ENCODE measurements around the gene MAPRE2.
"Not testable (repeated sequence)": the region's sequence is repeated elsewhere in the genome, so short reads cannot be mapped to it uniquely, and the experiment has no call there.

Gene MAPRE2

DNA sequence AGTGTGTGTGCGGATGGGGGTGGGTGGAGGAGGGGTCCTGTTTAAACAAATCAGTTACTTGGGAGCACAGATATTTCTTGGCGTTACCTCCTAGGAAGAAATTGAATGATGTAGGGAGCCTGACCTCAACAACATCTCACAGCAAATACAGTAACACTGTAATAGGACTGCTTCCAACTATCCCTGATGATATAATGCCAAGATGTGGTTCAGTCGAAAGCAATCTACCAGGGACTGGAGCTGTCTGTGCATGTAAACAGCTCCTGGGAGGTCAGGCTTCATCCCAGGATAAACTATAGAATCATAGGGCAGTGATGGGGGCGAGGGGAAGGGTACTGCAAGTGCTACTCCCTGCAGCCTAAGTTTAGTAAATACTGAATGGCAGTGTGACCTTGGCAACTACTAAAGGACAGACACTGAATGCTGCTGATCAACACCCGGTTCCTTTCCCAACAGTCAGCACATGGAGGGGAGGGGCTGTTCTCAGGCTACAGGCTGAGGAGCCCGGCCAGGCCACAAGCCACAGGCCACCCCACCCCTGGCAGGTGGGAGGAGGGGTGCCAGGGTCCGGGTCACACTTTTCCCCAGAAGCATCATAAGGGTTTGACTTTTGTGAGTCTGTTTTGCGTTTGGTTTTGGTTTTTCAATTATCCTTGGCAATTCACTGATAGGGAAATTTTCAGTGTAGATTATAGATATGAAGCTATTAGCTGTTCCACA lies 114.3 kb downstream of the MAPRE2 start:
- DNase-seq (ENCODE audit: low read depth): no peak

DNA sequence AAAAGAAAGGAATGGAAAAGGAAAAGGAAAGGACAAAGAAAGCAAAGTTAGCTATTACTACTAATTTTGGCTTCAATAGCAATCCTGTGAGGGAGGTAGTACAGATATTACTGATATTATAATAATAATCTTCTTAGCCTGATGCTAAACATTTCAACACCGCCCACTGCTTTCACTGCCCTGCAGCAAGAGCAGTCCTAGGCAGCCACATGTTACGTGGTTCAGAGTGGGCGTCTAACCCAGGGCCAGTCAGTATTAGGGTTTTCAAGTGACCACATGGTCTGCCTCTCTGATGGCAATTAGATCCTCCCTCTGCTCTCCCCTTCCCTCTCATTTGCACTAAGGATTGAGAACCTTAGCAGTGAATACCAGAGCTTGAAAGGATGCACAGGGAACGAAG lies 116.0 kb downstream of the MAPRE2 start:
- no peak for DNase-seq (ENCODE audit: low read depth)

GRCh38 chr18:35158728-35159450 lies 117.7 kb downstream of the MAPRE2 start:
- no peak for DNase-seq (ENCODE audit: low read depth)

DNA sequence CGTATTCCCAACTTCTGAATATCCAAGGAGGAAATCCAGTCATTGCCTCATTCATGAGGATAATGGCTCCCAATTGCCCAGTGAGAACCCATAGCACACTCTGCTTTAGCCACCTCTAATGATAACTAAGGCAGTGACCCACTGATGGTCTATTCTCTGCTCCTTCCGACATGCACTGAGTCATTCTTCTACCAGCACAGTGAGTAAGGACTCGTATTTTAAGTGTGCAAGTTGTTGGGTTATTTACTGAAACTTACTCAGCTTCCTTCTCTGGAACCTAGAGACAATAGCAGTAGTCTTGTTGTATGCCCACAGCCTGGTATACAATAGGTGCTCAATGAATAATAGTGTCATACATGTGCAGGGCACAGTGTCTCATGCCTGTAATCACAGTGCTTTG lies 118.6 kb downstream of the MAPRE2 start:
- no peak for DNase-seq (ENCODE audit: low read depth)

GRCh38 chr18:35161485-35161884 lies 120.3 kb downstream of the MAPRE2 start:
- no peak for DNase-seq (ENCODE audit: low read depth)

GRCh38 chr18:35161934-35162333 lies 120.7 kb downstream of the MAPRE2 start:
- no peak for DNase-seq (ENCODE audit: low read depth)

DNA sequence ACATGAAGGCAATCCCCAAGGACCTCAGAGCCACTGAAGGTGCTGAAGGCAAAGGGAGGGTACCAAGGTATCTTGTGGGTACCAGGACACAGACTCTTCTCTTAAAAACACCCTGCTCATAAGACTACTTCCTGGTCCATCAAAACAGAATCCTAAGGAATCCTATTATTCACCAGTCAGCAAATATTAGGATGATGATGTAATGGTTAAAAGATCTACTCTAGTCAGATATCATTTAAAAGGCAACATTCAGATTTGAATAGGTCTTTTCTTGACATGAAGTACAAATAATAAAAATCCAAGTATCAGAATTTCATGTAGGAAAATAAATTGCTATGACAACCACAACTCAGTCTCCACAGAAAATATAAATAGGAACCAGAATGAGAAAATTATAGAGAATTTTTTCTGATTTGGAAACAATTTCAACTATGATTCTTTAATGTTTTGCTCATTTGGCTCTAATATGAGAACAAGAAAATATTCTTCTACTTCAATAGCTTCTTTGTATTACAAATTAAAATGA lies 121.9 kb downstream of the MAPRE2 start:
- DNase-seq (ENCODE audit: low read depth): no peak

GRCh38 chr18:35163721-35164120 lies 122.5 kb downstream of the MAPRE2 start:
- no peak for DNase-seq (ENCODE audit: low read depth)

GRCh38 chr18:35164133-35164532 lies 122.9 kb downstream of the MAPRE2 start:
- DNase-seq (ENCODE audit: low read depth): no peak

- no peak for DNase-seq (ENCODE audit: low read depth)
Measured at GRCh38 chr18:35167332-35167731, 126.1 kb downstream of the MAPRE2 start.

DNA sequence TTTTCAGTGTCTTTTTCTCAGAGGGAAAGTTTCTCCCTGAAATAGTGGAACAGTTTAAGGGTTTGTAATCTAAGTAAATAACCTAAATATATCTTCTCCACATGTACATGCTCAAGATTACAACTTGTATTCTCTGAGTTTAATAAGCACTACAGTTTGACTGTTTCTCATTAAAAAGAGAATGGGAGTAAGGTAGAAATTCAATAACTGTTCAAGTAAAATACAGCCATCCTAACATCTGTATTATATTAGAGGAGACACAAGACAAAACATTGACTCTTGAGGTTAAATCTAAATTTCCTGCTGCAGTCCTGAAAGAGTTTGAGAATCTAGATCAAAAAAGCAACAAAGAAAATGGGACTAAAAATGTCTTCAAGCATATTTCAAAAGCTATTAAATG lies 126.6 kb downstream of the MAPRE2 start:
- no peak for DNase-seq (ENCODE audit: low read depth)

DNA sequence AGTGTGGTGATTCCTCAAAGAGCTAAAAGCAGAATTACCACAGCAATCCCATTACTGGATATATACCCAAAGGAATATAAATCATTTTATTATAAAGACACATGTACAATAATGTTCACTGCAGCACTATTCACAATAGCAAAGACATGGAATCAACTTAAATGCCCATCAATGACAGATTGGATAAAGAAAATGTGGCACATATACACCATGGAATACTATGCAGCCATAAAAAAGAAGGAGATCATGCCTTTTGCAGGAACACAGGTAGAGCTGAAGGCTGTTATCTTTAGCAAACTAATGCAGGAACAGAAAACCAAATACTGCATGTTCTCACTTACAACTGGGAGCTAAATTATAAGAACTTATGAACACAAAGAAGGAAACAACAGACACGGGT lies 129.1 kb downstream of the MAPRE2 start:
- not testable (repeated sequence) for DNase-seq (ENCODE audit: low read depth)

- DNase-seq (ENCODE audit: low read depth): no peak
Measured at GRCh38 chr18:35171315-35171987, 130.2 kb downstream of the MAPRE2 start.

DNA sequence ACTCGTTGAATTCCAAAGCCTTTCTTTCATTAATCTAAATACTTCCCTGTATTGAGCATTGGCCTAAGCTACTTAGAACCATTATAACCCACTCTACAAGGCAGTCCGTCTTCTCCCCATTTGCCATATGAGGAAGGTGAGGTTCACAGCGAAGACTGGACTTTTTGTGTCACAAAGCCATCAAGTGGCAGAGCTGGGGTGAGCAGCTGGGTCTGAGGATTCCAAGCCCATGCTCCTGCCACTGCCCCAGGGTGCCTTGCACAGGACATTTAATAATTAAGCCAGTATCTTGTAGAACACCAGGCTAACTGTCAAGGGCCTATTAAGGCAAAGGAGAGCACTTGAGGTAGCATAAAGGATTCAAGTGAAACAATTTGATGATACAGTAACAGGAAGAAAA lies 130.8 kb downstream of the MAPRE2 start:
- no peak for DNase-seq (ENCODE audit: low read depth)

DNA sequence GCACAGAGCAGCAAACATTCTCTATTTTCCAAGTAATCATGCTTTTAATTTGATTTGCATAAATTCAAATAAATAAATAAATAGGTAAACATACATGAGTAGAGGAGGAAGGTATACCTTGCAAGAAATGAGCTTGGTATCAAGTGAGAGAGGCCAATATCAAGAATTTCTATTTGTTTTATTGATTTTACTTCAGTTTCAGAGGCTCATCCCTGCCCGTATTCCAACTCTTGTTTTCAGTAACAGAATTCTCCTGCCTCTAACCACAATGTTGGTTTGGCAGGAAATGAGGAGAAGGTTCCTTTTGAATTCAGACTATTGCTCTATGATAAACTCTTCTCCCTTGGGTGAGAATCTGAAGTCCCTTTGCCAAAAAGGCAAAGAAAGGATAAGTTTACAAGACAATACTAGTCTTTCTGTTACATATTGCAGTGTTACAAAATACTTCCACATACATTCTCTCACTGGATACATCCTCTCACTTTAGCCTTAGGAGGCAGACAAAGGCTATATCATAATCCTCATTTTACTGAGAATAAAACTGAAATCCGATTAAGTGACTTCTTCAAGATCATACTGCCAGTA lies 131.3 kb downstream of the MAPRE2 start:
- DNase-seq (ENCODE audit: low read depth): no peak

GRCh38 chr18:35174093-35174731 lies 133.0 kb downstream of the MAPRE2 start:
- DNase-seq (ENCODE audit: low read depth): no peak

- no peak for DNase-seq (ENCODE audit: low read depth)
Measured at GRCh38 chr18:35174745-35175144, 133.5 kb downstream of the MAPRE2 start.

DNA sequence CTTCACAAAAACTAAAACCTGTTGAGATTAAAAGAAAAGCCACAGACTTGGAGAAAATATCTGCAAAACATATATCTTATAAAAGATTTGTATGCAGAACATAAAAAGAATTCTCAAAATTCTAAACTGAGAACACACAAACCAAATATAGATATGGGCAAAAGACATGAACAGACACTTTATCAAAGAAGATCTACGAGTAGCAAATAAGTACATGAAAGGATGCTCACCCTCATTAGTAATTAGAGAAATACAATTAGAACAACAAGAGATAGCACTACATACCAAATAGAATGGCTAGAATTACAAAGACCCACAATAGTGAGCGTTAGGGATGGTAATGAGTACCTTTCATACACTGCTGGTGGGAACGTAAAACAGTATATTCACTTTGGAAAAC lies 135.7 kb downstream of the MAPRE2 start:
- no peak for DNase-seq (ENCODE audit: low read depth)

GRCh38 chr18:35178260-35178659 lies 137.0 kb downstream of the MAPRE2 start:
- no peak for DNase-seq (ENCODE audit: low read depth)

DNA sequence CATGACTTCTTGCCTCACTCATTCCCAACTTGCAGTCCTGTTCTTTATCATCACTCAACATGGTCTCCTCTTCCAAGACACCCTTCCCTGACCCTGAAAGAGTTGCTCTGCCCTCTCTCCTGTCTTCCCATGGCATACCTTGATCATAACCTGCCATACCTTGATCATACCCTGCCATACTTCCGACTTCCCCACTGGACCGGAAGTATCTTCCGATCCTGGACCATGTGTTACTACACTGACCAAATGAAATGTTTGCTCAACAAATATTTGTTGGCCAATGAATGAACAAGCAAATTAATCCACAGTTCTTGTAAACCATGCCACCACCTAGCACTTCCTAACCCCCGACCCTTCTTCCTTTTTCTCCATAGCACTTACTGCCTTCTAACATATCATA lies 138.7 kb downstream of the MAPRE2 start:
- DNase-seq (ENCODE audit: low read depth): no peak

- DNase-seq (ENCODE audit: low read depth): no peak
Measured at GRCh38 chr18:35180455-35180854, 139.2 kb downstream of the MAPRE2 start.

DNA sequence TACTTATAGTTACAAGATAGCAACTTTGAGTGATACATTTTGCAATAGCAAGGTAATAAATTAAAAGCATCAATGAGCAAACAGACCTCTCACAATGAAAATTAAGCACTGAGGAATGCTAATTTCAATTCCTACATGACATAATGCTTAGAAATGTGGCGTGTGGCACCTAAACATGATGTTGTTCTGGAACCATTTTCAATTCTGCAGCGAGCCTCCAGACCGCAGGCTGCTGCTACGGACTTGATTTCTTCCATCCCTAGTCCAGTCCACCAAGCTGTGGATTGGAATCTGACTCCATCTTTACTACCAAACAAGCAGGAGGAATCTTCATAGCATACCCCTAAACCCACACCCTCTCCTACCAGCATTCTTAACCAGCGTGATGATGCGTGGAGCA lies 140.9 kb downstream of the MAPRE2 start:
- DNase-seq (ENCODE audit: low read depth): no peak

All from stimulated activated CD8-positive, alpha-beta memory T cell treated with anti-CD3 and anti-CD28 coated beads, Interleukin-7, amount 100 ng/mL, for 24 hours (primary cell).